Right lobe of liver (tissue), 6 donors: ENCODE data around the gene CXCR6. TPM values are rescaled to one million over a fixed set of nuclear protein-coding genes. Genes with fewer than 3 reads are reported as not detected.

Experiments
- ATAC-seq, 4 donors: fragments of 200-7000 bp; cut with Tn5 transposase; one replicate each; pipeline ENCODE4 v1.9.1; 2020; ENCODE audit warnings: mild to moderate bottlenecking in 4 of 4, moderate library complexity in 4 of 4
- DNase-seq, 3 donors: peaks; one replicate each; pipeline ENCODE4 v3.0.0-alpha.2; 2020
- H3K27ac ChIP-seq, 3 donors: fragments of 200-600 bp; one replicate each; pipeline ENCODE4 v1.8.0; 2022
- H3K27me3 ChIP-seq, 2 donors: fragments of 200-600 bp; one replicate each; pipeline ENCODE4 v1.8.0; 2022
- H3K36me3 ChIP-seq, 4 donors: fragments of 200-600 bp; sonication (generic) in 1 of 4; one replicate each; pipeline versions ENCODE4 v1.5.1 to v1.8.0; 2017 to 2022; ENCODE audit warnings: control low read depth in 1 of 4
- H3K4me1 ChIP-seq, 4 donors: fragments of 200-600 bp; sonication (generic) in 1 of 4; one replicate each; pipeline versions ENCODE4 v1.5.1 to v1.8.0; 2017 to 2022; ENCODE audit warnings: control low read depth in 1 of 4
- H3K4me3 ChIP-seq, 3 donors: fragments of 200-600 bp; one replicate each; pipeline ENCODE4 v1.8.0; 2022
- H3K9me3 ChIP-seq, 4 donors: fragments of 200-600 bp; sonication (generic) in 1 of 4; one replicate each; pipeline versions ENCODE4 v1.5.1 to v1.8.0; 2017 to 2022; ENCODE audit warnings: control low read depth in 1 of 4
- CTCF ChIP-seq, 4 donors: fragments of 200-600 bp in 3 of 4; fragments of 450-650 bp in 1 of 4; IDR thresholded peaks; one replicate each; pipeline versions ENCODE4 v1.5.1 to v1.8.0; 2016 to 2022; ENCODE audit warnings: antibody characterized with exemption in 4 of 4, mild to moderate bottlenecking in 2 of 4
- POLR2A ChIP-seq: fragments of 450-650 bp; IDR thresholded peaks from one replicate; pipeline ENCODE4 v1.6.1; 2017; ENCODE audit warnings: antibody characterized with exemption, mild to moderate bottlenecking
- WGBS: methylation state at CpG from one replicate; pipeline ENCODE4 v1.1.6; 2018; ENCODE audit warnings: low coverage, low lambda C conversion rate; ENCODE audit not compliant: insufficient coverage; ENCODE audit errors: missing lambda C conversion rate; 5-methylcytosine and 5-hydroxymethylcytosine counted together
- intact Hi-C, 2 donors: fragments of 100-400 bp; cut with DNase I; formaldehyde crosslinking; loops; one replicate each; pipeline versions ENCODE4 v1.11.2 to v1.14.1; 2022
- long read RNA-seq: library from polyadenylated mRNA; unstranded; transcript quantifications from one replicate; pipeline ENCODE4 v2.0.0, GENCODE V29; 2019
- total RNA-seq, 6 experiments: library from RNA; depleted of rRNA in 2 of 6; stranded (reverse); fragments of >200 nt in 2 of 6; fragmentation: NEBNext Ultra II Directional in 3 of 6; extraction: Animal tissue kit (Norgen Biotek cat#: 25700) in 3 of 6; gene quantifications; one replicate each; pipeline versions ENCODE4 v1.1.0 to v1.2.4, GENCODE V29; 2016 to 2023
- donor health status: DM: no; HTN: yes; CAD: no.
- donor health status: DM: no; HTN: no; CAD: no.
- donor health status: DM: no; HTN: no; CAD: no.
- donor health status: DM: no; HTN: yes; CAD: no.
- donor health status: DM: no; HTN: yes; CAD: no.

CXCR6 gene
- 1 to 10 TPM in 2 of 6 experiments, under 1 TPM in 3, not detected in 1; 0.37 to 1.4 (median 0.76) TPM for total RNA-seq
- long read RNA-seq = 0 reads

GRCh38 chr3:45943207-45943846 lies at the start of gene CXCR6:
Gene CXCR6 (plus strand): TSS chr3:45943464. CDS start chr3:45946482, 3,018 bp downstream.
- WGBS = 84% methylated on average over 6 of the region's 8 CpGs
- Histone ChIP-seq H3K27me3 (no peaks in the 10 kb centered on the region), H3K36me3 (peaks cover 0 to 21% (median 5%) of the 10 kb centered on the region in 4 donors), H3K27ac (peak within 1 kb of the TSS in 1 of 3 donors; percentile 9), H3K9me3 (no peaks in the 10 kb centered on the region), H3K4me3 (no peak within 1 kb of the TSS), H3K4me1 (no peaks in the 10 kb centered on the region)
- intact Hi-C loops = loop anchor here in 1 of 2 donors (5.0 kb wide), 1 partner anchor 134 kb away; no protein-coding TSS in a partner anchor
- DNase-seq = no peak
- no peak for TF ChIP-seq CTCF (IDR thresholded peaks at IDR 0.05)
- TF ChIP-seq POLR2A = no peak
- no peak for ATAC-seq

- WGBS = 71% methylated on average over 1 of the region's 6 CpGs
- no peak overlapping the region for H3K4me3 ChIP-seq
- no peaks in the 10 kb centered on the region for H3K27me3 ChIP-seq
- DNase-seq = no peak
- no peak overlapping the region for H3K27ac ChIP-seq
- no peak for TF ChIP-seq POLR2A
- TF ChIP-seq CTCF (IDR thresholded peaks at IDR 0.05) = no peak
- H3K4me1 ChIP-seq = no peaks in the 10 kb centered on the region
- no peaks in the 10 kb centered on the region for H3K9me3 ChIP-seq
- no peaks in the 10 kb centered on the region for H3K36me3 ChIP-seq
- no peak for ATAC-seq
- intact Hi-C loops = no loop called here
Observed at GRCh38 chr3:45894015-45894414, 49.2 kb upstream of the CXCR6 start.

- H3K9me3 ChIP-seq = no peaks in the 10 kb centered on the region
- ATAC-seq = no peak
- no peaks in the 10 kb centered on the region for H3K27me3 ChIP-seq
- WGBS = 85% methylated on average over 5 of the region's 5 CpGs
- no peak overlapping the region for H3K27ac ChIP-seq
- no peaks in the 10 kb centered on the region for H3K4me1 ChIP-seq
- H3K4me3 ChIP-seq = no peak overlapping the region
- H3K36me3 ChIP-seq = no peaks in the 10 kb centered on the region
- DNase-seq = no peak
- intact Hi-C loops = no loop called here
- no peak for TF ChIP-seq POLR2A
- no peak for TF ChIP-seq CTCF (IDR thresholded peaks at IDR 0.05)
Observed at GRCh38 chr3:45895686-45896468, 47.4 kb upstream of the CXCR6 start.

GRCh38 chr3:45896956-45897355 lies 46.3 kb upstream of the CXCR6 start:
- 86% methylated on average over 1 of the region's 3 CpGs for WGBS
- TF ChIP-seq POLR2A (no peak), CTCF (IDR thresholded peaks at IDR 0.05) (no peak)
- H3K27me3 ChIP-seq = no peaks in the 10 kb centered on the region
- no peak overlapping the region for H3K27ac ChIP-seq
- H3K4me1 ChIP-seq = no peaks in the 10 kb centered on the region
- no peaks in the 10 kb centered on the region for H3K9me3 ChIP-seq
- no peak overlapping the region for H3K4me3 ChIP-seq
- DNase-seq = no peak
- ATAC-seq = no peak
- intact Hi-C loops = no loop called here
- no peaks in the 10 kb centered on the region for H3K36me3 ChIP-seq
